Measurements from ENCODE around the gene NAA40.

NAA40 gene

GRCh38 chr11:63993100-63993499 is 54.3 kb downstream of the NAA40 start:
- no peak for DNase-seq

- no peak for DNase-seq
Measured at GRCh38 chr11:63993993-63994392, 55.2 kb downstream of the NAA40 start.

- DNase-seq = no peak
Measured at GRCh38 chr11:63996512-63996911, 57.7 kb downstream of the NAA40 start.

DNA sequence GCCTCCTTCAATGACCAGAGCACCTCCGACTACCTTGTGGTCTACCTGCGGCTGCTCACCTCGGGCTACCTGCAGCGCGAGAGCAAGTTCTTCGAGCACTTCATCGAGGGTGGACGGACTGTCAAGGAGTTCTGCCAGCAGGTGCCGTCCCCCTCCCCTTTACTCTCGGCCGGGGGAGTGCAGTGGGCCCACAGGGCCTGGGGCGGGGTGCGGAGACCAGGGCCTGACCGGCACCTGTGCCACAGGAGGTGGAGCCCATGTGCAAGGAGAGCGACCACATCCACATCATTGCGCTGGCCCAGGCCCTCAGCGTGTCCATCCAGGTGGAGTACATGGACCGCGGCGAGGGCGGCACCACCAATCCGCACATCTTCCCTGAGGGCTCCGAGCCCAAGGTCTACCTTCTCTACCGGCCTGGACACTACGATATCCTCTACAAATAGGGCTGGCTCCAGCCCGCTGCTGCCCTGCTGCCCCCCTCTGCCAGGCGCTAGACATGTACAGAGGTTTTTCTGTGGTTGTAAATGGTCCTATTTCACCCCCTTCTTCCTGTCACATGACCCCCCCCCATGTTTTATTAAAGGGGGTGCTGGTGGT is 58.4 kb downstream of the NAA40 start:
- no peak for DNase-seq

- no peak for DNase-seq
Measured at GRCh38 chr11:63997801-63998337, 59.1 kb downstream of the NAA40 start.

- DNase-seq = peak; percentile 78
Measured at GRCh38 chr11:63998558-63999348, 60.0 kb downstream of the NAA40 start.

DNA sequence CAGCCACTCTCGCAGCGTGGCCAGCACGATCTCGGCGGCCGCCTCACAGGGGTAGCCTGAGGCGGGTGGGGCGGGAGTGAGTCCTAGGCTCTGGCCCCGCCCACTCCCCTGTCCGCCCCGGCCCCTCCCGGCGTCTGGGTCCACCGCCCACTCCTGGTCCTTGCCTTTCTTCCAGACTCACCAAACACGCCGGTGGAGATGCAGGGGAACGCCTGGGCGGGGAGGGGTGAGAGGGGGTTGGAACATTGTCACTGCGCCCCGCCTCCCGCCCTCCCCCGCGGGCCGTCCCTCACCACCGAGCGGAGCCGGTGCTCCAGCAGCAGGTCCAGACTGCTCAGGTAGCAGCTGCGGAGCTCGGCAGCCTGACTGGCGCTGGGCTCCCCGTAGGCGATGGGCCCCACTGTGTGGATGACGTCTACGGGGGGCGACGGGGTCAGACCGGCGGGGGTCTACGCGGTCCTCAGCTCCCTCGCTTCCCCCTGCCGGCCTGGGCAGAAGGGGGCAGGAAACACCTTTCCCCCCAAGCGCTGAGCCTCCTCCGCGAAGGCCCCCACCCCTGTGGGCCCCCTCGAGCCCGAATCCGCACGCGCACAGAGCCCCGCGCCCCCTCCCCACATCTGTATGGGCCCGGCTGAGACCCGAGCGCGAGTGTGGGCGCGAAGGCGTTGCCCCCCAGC is 60.7 kb downstream of the NAA40 start:
- DNase-seq = peak; percentile 95

DNA sequence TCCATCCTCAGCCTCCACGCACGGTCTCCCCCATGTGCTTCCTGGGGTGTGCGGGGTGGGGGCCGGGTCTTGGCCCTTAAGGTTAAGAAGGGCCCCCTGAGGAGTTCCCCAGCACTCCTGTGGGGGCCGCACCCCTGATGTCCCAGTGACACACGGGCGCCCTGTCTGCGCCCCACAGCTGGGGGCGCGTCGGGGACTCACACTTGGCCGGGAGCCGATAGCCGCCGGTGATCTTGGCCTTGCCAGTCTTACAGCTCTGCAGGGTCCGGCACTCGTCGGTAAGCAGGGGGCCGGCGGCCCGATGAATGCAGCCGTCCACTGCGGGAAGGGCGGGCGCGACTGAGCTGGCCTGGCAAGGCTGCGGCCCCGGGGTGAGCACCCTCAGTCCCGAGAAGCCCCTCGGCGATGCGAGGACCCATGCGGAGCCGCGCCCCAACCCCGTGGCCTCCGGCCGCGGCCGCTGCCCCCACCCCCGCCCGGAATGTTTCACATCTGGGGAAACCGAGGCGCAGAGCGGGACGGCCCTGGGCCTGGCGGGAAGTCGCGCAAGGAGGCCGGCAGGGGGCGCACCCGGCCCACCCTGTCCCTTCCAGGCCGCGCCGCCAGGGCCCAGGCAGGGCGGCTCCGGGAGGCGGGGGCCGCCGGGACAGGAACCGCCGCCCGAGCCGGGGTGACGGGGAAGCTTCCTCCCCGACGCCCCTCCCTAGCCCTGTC is 61.4 kb downstream of the NAA40 start:
- no peak for DNase-seq

GRCh38 chr11:64000740-64001483 is 62.1 kb downstream of the NAA40 start:
- no peak for DNase-seq

- no peak for DNase-seq
Measured at GRCh38 chr11:64001484-64002420, 63.0 kb downstream of the NAA40 start.

DNA sequence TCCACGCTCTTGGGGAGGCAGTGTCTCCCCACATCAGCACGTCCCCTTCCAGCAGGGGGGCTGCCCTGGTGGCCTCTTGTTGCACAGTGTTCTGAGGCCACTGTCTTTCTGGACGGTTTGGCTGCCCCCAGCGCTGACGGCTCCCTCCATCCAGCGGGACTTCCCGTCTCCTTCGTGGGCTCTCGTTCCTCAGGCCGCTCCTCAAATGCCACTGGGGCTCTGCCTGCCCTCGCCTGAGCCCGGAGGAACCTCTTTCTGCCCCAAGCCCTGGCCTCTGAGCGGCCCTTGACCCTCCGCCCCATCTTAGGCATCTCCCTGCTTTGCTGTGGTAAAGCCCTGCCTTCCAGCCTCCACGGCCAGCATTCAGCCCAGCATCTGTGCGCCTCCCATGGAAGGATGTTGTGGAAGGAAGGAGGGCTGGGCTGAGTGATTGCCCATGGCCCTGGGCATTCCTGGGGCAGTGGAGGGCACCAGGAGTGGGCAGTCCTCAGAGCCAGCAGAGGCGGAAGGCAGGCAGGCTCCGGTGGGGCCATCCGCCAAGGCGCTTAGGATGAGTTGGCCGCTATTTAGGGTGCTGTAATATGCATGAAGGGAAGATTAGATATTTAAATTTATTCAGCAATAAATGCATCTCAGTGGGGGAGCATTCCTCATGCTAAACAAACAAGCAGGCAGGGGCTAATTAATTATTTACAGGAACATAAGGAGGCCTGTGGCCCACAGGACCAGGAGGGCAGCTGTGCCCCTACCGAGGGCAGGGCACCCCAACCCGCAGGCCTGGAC is 65.2 kb downstream of the NAA40 start:
- DNase-seq = no peak

DNA sequence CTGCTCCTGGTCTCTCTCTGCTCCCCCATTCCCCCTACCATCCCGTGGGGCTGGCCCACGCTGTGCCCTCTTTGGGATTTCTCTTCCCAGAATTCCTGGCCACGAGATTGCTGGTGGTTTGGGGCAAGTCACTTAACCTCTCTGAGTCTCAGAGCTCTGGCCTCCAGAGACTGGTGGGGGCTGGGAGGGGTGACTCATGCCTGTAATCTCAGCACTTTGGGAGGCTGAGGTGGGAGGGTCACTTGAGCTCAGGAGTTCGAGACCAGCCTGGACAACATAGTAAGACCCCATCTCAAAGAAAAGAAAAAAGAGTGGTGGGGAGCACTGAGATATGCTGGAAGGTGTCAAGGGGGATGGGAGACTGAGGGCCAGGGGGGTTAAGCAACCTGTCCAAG is 65.8 kb downstream of the NAA40 start:
- no peak for DNase-seq

DNA sequence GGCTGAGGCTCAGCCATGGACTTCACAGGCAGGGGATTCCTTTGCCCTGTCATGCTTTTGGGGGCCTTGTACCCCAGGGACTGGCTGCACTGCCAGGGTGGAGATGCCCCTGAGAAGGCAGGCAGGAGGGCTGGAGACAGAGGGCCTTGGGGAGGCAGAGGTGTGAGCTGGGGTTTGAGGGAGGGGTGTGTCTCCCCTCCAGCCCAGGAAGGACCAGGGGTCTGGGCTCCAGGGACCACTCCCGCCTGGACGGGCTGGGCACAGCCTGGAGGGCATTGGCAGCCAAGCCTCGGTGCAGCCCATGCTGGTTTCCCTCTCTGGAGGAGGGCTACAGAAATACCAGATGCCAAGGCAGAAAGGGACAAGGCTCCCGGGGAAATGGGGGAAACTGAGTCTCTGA is 66.9 kb downstream of the NAA40 start:
- no peak for DNase-seq

- no peak for DNase-seq
Measured at GRCh38 chr11:64006398-64006797, 67.6 kb downstream of the NAA40 start.

Measured in NCI-H1105 (cell line).